ENCODE data around the gene AKAP13.

Gene AKAP13

DNA sequence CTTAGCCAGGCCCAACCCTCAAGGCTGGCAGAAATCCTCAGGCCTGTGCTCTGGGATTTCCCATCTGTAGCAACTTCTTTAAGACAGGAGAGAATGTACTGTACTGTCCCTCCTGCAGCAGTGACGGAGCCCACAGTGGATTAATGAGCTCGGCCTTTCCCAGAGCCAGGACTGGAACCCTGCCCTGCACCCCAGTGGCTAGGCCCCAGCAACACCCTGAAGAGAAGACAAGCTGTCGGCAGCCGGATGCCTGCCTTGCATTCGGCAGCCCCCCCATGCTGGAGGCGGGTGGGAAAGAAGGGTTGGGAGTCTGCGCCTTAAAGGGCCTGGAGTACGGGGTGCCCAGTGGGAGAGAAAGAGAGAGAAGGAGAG is 382.3 kb downstream of the AKAP13 start:
- no peak for DNase-seq

DNA sequence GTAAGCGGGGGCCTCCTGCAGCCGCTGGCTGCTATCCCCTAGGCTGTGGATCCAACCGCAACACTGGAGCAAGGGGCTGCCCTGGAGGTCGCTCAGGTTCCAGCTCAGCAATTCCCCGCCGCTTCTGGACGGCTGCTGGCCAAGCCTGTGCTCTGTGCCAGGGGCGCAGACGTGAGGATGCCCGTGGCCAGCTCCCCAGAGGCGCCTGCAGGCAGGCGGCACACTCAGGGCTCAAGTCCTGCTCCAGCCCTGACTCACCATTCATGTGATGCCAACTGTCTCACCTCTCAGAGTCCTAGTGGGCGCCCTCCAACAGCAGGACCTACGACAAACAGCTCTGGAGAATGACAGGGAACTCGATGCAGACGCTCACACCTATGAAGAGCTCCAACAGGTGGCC is 382.8 kb downstream of the AKAP13 start:
- DNase-seq, result no peak

DNA sequence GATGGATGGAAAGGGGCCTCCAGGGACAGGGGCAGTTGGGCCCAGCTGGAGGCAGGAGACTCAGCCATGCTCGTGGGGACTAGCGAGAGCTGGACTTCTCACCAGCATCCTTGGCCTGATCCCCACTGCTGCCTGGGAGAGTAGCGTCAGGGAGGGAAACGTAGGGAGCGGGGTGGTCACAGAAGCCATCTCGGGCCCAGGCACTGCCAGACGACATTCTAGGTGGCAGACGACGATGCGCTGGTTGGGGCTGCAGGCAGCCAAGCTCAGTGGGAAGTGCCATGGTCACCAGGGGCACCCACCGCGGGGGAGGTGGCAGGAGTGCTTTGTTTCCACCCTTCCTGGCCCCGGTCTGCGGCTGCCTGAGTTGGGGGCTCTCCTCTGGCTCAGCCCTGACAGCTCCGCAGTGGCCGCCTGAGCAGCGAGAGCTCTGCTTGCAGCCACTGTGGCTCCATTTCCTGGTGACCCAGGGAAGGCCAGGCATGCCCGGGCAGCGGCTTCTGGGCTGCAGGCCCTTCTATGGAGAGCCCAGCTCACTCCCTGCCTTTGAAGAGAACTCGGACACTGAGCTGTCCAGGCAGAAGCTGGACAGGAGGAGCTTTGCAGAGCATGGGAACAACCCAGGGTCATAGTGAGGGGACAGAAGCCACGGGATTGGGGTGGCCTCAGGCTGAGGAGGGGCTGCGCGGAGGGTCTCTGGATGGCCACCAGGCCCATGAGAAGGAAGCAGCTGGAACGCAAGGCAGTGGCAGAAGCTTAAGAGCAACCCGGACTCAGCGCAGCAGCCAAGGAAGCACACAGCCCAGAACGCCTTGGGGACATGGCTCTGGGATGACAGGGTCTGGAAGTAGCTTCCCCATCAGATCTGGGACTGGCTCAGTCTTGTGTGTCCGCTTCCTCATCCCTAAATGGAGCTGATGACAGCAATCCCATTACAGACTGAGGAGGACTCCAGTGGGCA is 383.6 kb downstream of the AKAP13 start:
- DNase-seq, result no peak

DNA sequence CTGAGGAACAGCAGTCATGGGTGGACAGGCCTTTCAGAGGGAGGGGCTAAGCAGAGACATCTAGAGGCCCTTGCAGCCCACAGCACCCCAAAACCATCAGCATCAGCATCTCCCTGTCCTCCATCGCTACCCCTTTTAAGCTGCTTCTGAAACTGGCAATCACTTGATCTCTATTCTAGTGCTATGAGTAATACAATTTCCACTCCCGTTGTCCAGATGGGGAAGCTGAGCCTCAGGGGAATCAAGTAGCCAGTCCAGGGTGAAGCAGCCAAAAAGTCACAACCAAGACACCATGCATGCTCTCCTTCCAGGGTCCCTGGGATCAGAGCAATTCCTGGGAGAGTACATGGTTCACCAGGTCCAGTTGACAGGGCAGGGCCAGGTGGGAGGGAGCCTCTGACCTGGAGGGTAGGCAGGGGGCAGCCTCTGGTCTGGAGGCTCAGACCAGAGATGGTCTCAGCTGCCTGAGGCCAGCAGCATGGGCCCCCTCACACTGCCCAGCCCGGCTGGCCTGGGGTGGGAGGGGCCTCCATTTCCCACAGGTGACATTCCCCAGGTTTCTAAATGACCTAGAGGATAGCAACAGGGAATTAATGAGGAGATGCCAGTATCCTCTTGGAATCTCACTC is 384.4 kb downstream of the AKAP13 start:
- DNase-seq, result no peak

DNA sequence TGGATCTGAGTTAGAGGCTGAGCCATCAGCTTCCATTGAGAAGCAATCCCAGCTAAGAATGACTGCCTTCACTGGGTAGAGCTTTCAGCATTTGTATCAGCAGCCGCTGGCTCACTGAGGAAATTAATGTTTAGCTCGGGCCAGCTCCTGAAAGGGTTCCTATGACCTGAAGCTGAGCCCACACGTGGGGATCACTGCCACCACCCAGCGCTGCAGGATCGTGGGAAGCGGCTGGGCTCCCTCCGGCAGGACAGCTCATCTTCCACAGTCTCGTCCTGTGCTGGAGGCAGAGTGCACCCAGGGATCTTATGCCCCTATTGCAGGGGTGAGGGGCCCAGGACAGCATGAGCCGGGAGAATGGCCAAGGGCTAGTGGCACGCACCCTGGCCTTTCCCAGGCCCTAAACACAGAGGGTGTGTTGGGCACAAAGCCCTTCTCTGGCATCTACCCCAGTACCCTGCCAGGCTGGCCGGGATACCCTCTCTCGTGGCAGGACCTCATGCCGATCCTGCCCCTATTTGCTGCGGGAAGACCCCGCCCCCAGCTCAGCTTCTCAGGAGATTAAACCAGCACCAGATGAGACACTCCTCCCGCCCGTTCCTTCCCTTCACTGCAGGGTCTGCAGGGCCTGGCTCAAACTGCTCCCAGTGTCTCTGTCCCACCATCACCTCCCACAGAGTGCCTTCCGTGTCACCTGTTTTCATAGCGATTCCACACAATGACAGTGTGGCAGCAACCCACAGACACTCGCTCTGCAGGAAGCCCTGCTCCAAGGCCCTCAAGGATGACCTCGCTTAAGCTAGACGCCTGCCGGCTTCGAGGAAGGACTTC is 385.8 kb downstream of the AKAP13 start:
- DNase-seq, result no peak

DNA sequence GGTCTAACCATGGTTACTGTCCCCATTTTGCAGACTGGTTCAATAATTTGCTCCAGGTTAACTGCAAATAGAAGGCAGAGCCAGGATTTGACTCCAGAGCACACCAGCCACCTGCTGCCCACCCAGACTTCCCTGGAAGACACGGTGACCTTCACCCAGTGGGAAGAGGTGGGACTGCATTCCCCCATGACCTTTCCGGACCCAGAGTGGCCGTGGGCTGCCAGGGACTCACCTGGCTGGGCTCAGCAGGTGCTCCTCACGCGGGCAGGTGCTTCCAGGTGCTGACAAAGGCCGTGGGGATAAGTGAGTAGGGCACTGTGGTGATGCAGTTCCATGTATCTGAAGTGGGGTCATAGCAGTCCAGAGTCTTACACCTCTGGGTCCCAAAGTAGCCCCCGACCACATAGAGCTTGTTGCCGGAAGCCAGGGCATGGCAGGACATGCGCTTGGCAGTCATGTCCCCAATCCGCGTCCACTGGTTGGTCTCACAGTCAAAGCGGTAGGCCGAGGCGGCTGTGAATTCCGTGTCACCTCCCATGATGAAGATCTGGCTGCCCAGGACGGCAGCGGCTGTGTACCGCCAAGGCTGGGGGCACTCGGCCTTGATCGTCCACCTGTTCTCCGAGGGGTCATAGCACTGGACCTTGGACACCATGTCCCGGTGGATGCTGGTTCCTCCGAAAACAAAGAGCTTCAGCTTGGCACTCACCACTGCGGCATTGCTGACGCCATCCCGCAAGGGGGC is 387.6 kb downstream of the AKAP13 start:
- no peak for DNase-seq

DNA sequence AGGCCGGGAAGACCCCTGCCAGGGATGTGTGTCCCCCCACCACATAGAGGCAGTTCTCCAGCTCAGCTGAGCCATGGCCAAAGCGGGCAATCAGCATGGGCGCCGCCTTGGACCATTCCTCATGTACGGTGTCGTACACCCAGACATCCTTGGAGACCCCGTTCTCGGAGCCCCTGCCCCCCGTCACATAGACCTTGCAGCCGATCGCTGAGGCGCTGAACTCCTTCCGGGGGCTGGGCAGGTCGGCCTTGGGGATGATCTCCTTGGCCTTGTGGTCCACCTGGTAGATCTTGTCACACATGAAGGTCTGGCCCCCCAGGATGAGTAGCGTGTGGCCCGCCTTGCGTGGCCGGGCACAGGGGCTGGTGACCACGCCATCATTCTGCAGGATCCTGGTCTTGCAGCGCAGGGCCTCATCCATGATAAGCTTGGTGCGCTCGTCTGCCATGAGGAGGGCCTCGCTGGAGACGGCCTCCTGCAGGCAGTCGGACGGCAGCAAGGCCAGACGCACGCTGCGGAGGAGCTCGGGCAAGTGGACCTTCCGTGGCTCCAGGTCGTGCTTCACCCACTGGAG is 388.3 kb downstream of the AKAP13 start:
- no peak for DNase-seq

DNA sequence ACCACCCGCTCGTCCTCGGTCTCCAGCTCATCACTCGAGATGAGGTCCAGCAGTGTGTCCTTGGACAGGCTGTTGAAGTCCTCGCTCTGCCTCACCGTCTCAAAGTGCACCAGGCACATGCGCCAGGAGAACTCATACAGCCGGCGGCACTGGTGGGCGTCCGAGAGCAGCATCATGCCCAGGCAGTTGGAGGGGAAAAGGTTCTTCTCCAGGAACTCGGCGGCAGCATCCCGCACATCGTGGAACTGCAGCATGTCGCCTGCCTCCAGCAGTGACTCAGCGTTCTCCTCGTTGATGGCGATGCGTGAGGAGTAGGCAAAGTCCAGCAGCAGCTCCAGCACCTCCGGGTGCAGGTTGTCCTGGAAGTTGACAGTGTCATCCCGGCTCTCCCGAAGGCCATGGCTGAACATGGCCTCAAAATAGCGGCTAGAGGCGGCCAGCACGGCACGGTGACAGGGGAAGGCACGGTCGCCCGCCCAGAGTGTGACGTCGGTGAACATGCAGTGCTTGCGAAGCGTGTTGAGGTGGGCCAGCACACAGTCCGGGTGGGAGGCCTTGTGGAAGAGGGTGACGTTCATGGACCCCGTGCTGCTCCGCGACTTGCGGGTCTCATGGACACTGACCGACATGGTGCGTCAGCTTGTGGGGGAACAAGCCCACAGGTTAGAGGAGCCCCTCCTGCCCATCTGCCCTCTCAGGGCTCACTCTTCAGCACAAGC is 388.9 kb downstream of the AKAP13 start:
- no peak for DNase-seq

DNA sequence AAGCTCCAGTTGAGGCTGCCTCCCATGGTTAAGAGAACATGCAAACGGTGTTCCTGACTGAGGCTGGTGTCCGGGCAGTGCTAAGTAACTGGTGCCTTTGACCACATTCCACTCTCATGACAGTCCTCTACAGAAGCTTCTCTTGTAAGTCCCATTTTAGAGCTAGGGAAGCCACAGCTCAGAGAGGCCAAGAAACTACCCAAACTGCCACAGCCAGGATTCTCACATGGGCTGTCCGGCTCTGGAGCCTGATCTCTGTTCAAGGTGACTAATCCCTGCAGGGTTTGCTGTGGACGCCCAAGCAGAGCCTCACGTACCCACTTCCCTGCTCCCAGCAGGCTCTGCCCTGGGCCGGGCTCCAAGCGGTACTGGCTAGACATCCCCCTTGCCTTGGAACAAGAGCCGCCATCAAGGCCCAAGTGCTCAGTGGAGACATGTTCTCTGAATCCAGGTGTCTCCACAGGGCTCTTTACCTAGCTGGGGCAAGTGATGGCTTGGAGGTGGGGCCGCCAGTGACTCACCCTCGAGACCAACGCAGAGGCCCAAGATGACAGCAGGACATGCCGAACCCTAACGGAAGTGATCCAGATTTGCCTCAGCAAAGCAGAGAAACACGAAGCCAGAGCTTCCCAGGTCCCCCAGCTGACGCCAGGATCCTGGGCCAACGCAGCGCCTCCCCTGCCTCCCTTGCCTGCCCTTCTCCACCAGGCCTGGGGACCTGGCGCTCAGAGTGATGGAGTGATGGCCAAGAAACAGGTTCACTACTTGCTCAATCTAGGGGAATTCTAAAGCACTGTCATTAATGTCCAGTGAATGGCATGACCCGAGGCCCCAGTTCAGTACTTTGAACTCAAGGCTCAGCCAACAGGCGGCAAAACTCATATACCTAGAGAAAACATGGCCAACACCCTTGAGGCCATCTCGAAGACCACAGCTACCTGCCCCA is 390.0 kb downstream of the AKAP13 start:
- DNase-seq, result no peak

DNA sequence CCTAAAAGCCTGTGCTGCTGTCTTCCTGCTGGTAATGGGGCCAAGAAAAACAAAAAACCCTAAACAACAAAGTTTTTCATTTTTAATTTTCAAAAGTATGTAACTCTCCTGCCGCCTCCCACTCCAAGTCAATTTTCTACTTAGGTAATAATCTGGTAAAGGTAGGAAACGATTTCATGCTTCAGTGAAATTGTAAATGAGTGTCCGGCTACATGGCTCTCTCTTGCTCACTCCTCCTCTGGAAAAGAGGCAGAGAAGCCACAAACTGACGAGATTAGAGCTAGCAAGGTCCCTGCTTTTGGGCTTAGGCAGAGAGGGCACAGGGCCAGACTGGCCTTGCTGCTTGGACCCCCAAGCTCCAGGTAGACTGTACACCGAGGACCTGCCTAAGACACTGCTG is 390.9 kb downstream of the AKAP13 start:
- DNase-seq, result no peak

DNA sequence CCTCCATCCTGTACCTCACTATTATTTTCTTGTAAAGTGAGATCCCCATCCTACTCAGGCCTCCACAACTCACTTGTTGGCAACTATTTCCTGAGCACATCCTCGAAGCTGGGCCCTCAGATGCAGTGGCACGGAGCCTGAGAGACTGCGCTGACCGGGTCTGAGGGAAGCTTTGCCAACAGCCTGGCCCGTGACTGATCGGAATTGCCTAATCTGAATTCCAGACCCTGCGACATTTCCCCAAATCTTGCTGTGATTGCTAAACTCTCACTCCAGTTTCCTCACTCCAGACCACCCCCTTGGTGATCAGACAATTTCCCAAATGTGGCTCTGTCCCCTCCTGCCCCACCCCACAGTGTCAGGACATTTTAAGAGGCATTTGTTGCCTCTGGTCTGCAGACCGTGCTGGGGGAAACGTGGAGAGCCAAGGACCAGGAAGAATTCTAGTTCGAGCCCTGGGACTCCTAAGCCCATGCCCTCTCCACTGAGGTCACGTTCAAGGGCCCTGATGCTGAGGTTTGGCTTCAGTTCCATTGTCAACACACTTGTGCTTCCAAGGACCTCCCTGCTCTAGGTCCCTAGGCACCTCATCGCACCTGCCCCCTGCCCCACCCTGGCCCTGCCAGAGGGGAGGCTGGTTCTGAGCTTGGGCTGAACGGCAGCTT is 391.5 kb downstream of the AKAP13 start:
- DNase-seq, result no peak

DNA sequence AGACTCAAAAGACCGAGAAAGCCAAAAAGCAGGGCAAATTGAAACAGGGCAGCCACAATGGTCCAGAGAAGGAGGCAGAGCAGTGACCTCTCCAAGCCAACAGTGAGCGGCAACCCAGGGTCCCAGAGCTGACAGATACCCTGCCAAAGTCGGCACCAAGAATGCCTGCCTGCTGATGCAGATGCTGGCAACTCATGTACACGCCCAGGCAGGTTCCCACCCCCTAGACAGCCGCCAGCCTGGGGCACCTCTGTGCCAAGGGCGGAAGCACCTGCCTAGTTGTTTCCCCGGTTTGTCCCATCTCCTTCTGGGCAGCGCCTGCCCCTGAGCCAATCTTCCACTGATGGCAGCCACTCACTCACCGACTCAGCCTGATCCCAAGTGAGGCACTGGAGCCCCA is 392.3 kb downstream of the AKAP13 start:
- DNase-seq, result no peak

DNA sequence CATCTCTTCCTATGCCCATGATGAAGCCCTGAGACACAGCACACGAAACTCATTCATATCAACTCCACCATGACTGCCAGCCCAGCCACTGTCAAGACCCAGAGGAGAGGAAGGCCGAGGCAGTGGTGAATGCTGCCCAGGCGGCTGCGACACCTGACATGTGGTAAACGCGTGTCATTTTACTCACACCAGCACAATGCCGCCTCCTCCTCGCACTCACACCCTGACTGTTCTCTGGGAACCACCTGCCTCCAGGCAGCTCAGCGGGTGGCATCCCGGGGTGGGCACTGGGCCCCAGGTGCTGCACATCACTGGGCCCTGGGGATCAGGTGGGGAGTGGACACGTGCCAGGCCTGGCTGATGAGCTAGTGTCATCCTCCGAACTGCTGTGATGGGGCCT is 392.8 kb downstream of the AKAP13 start:
- no peak for DNase-seq

DNA sequence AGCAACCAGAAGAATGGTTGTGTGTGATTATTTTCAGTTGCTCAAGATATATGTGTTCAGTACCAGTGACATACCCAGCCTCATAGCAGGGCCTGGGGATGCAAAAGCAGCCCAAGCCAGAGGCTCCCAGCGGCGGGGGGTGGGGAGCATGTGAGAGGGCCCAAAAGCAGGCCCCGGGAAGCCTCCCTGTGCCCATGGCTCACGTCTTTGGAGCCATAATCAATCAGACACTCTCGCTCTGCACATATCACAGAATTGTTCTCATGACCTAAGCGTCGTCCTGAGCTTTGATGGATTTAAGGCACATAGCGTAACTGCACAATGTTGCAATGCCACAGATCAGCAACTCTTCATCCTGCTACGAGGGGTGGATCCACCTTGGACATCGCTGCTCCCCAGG is 393.6 kb downstream of the AKAP13 start:
- no peak for DNase-seq

DNA sequence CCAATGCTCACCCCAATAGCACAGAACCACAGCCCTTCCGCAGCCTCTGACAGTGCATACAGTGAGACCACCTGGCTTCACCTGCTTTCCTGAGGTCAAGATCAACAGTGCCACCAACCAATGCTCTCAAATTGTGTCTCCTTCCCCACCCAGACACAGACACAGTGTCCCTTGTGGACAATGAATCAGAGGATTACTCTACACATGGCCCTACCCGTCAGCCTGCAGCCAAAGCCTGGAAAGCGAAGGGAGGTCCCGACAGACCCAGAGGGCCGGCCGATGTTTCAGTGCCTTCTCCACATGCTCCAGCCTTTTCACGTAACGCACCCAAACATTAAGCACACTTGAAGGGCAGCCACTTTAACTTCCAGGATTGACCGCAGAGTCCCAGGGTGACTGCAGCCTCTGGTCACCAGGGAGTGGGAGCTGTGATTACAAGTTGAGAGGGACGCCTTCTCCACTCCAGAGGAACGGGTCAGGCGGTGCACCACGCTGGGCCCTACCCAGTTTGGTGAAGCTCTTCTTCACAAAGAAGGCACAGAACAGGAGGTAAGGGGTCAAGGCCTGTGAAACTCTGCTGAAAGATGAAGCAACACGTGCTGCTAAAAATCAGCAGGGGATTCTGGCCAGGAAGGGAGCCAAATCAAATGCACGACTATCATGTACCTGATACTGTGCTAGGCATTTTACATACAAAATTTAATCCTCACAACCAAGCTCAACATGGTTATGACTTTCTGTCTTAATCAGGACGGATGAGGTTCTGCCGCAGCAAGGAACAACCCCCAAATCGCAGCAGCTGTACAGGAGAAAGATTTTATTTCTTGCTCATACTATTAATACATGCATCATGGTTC is 397.1 kb downstream of the AKAP13 start:
- no peak for DNase-seq

DNA sequence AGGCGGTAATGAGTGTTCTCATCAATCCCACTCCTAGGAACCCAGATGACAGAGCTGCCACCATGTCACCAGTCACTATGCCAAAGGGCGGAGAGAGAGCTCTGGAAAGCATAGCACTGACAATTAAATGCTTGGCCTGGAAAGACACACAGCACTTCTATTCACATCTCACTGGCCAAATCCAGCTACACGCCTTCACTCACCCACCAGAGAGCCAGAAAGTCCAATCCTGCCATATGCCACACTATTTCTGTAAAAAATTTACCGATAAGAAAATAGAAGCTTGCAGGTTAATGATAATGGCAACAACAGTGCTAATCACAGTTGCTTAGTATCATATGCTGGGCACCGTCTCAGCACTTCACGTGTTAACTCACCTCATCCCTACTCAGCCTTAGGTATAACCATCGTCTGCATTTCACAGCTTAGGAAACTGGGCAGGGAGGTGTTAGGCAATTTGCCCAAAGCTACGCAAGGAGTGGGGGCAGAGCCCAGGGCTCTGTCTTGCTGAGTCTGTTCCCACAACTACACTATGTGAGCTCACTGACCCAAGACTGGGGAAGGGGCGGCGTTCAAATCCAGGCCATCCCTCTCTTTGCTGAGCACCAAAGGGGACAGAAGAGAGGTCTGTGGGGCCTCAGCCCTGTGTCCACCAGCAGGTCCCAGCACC is 397.8 kb downstream of the AKAP13 start:
- no peak for DNase-seq

DNA sequence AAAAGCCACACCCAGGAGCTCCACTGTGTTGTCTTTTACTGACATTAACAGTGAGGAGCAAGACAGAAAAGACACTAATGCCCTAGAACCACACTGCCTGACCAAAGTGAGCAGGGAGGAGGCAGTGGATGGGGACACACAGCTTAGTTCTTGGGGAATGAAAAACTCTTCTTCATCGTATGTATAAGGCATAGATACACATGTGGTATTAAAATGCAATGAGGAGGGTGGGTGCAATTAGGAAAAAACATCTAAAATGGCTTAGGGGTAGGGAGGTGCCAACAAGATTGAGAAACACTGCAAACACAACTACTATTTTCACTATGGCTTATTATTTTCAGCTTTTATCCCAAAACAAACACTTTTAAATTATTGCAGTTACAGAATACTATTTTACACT is 398.8 kb downstream of the AKAP13 start:
- DNase-seq, result no peak

DNA sequence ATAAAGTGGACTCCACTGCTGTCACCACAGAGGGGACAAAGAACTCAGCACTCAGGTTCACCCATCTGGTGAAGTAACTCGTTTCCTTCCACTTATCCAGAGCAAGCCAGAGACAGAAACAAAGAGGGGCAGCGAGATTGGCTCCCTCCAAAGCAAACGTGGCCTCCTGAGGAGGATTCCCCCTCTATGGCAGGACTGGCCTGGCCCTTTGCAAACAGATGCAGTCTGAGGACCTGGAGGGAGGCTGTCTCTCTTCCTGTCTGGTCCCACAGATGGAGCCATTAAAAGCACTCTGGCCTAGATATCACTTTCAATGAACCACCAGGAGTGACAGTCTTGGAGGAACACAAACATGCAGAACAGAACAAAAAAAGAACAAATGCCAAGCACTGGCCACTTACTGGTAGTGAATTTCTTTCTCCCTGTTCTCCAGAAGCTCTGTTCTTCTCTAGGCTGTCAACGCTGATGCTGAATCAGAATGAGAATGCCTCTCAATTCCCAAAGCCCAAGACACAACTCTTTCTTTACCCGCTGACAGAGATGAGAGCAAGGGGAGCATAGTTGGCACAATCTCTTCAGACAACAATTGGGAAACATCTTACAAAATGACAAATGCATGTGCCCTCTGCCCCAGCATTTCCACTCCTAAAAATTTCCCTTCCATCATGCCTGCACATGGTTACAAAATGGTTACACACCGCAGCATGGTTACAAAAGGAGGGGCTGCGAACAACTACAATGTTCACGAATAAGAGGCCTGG is 400.0 kb downstream of the AKAP13 start:
- DNase-seq, result no peak

Data from activated CD4-positive, alpha-beta T cell treated with anti-CD3 and anti-CD28 coated beads, Interleukin-2, amount 50 U/mL, for 1 hour (primary cell).